NCI-H69 (cell line): ENCODE measurements around the gene CRNKL1.

Experiments
- DNase-seq: peaks from one replicate; lab custom pipeline; 2025; lab: John Stamatoyannopoulos, UW

CRNKL1 gene

DNA sequence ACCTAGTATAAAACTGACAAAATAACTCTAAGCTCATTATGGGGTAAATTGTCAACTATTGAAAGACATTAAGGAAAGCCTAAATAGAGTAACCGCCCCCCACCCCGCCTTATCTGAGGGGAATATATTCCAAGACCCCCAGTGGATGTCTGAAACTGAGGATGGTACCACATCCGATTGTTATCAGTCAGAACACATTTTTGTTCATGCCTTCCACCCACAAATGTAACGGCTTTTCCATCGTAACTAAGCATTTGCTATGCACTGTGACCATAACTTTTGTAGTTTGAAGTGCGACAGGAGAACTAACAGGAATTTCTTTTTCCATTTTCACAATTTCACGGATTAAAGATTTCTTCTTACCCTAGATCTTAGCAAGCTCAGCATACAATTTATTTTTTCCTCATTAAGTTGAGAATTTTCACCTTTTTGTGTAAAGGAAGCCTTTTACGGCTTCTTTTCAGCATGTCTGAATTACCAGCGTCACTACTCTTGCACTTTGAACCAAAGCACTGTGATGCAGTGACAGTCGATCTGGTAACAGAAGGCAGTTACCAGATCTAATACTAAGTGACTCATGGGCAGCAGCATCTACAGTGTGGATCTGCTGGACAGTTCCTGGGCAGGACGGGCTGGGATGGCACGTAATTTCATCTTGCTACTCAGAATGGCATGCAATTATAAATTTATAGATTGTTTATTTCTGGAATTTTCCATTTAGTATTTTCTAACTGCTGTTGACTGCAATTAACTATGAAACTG, 11.9 kb upstream of the CRNKL1 start:
- no peak for DNase-seq

DNA sequence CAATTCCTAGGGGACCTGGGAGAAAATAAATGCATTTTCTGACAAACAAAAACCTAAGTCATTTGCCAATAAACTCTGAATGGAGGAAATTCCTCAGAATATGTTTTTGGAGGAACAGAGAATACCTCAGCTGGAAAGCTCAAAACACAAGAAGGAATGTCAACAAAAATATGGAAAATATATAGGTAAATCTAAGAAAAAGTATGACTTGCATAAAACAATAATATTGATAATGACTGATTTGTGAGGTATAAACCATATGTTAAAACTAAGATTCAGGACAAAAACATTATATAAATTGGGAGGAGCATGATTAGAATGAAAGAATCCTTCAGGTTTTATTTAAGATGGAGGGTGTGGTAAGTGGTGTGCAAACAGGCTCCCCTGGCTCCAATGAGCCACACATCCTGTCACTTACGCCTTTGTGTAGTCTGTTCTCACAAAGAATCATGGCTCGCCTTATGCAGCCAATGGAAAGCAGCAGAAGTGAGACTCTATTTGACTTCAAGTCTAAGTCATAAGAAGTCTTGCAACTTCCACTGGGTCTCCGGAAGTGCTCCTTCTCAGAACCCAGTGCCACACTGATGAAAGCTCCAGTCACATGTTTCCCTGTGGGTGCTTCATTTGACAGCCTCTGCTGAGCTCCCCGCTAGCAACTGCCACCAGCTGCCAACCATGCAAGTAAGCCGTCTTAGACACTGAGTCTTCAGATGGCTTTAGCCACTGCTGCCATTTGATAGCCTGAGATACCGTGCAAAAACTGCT, 8.2 kb upstream of the CRNKL1 start:
- DNase-seq, result peak; percentile 72

DNA sequence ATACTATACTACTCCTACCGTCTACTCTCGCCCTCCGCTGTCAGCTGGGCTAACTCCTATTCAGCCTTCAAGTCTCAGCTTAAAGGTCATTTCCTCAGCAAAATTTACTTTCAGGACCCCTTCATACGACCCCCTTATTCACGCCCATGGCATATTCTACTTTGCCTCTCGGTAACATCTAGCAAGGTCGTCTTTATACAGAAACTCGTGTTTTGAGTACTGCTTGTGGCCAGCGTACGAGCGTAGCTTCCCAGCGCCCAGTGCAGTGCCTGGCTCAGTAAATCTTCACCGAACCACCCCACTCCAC, 546 bp downstream of the CRNKL1 start:
- DNase-seq, result no peak

DNA sequence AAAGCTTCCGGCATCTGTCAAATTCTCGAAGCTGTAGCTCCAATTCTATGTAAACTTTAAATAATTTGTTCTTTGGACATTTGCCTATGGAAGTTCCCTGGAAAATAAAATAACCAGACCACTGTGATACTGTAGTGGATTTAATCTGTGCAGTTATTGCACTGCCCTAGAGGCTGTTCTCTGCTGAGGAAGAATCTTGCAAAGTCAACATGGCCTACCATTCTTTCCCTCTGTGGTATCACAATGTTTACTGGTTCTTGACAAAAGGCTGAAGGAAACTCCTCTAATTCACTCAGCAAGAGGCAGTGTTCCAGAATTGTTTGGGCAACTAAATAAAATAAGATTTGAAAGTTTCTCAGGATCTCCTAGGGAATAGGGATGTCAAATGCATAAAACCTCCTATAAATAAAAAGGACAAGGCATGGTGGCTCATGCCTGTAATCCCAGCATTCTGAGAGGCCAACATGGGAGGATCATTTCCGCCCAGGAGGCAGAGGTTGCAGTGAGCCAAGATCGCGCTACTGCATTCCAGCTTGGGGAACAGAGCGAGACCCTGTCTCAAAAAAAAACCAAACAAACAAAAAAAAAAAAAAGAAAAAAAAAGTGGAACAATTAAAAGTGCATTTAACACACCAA, 12.4 kb downstream of the CRNKL1 start:
- DNase-seq, result no peak

DNA sequence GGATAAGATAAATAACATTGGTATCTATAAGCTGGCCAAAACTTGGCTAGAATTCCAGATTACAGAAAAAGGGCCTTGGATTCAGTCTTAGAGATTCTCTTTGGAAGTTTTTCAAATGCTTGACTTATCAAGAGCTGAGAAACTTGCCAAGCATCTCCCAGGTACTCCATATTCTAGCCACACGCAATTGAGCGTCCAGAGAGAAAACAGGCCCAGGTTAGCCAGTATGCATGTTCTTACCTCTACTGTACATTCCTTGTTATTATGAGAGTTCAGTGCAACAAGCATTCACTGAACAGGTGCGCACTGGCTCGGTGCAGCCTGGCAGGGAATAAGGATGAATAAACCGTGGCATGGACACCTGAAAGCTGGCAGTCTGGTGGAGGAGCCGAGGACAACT, 13.7 kb downstream of the CRNKL1 start:
- DNase-seq, result no peak

DNA sequence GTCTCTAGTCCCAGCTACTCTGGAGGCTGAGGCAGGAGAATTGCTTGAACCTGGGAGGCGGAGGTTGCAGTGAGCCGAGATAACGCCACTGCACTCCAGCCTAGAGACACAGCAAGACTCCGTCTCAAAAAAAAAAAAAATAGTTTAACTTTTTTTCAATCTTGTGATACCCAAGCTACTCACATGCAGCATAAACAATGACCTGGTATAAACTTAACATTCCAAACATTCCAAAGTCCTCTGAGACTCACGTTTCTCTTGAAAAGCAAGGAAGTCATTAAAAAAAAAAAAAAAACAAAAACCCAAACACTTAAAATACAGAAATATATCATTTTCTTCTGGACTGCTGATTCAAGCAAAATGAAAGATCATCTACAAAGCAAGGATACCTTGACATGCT, 14.3 kb downstream of the CRNKL1 start:
- no peak for DNase-seq

DNA sequence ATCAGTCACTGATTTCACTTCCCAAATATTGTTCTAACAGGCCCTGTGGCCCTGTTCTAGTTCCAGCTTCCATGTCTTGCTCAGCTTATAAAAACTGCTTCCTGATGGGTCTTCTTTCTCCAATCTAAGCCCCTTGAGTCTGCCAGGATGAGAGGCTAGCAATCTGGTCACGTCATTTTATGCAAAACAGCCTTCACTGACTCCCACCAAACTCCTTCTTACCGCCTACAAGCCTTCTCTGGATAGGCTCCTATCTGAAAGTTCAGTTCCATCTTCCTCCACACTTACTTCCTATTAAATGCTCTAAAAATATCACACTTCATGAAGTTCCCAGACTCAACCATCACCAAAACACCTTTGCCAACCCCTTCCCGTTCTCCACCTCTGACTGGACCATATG, 15.5 kb downstream of the CRNKL1 start:
- no peak for DNase-seq

DNA sequence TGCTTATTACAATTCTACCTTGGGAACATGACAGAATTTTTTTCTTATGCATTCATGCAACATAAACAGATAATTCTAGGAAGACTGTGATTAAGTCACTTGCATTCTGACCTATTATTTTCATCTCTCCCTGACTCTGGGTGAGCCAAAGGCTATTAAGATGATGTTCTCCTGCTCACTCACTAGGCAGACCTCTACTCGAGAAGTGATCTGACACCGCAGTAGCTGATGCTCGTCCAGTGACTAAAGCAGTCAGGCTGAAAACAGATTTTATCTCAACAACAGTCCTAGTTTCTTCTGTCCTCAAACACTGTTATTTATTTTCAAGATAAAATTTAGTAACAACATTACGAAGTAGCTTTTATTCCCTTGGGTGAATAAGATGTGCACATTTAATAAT, 17.8 kb downstream of the CRNKL1 start:
- DNase-seq, result no peak

DNA sequence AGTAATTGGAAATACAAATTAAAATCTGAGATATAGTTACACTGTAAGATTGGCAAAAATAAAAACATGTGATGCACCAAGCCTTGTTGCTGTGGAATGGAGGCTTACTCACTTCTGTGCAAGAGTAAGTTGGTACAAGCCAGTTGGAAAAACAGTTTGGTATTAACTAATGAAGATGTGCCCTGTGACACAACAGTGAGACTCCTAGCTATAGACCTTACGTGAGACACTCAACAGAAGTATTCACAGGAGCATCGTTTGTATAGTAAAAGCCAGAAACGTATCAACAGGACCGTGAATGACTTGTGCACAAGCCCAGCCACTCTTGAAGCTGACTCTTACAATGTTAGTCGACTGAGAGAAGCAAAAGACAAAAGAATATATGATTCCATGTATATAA, 20.5 kb downstream of the CRNKL1 start:
- DNase-seq, result no peak

DNA sequence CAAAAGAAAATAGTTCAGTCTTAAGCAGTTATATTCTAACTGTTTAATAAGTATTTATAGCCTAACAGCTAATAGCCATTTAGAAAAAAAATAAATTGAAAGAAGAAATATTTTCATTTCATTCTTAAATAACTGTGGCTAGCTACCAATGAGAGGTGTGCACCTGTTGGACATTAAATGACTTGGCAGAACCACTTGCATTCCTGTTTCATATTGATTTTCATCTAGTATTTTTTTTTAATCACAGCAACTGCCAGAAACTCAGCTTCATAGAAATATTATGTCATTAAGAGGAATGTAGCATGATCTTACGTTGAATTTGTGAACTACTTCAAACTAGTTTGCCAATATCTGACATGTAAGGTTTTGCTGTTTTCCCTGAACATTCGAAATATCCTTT, 25.0 kb downstream of the CRNKL1 start:
- DNase-seq, result no peak

DNA sequence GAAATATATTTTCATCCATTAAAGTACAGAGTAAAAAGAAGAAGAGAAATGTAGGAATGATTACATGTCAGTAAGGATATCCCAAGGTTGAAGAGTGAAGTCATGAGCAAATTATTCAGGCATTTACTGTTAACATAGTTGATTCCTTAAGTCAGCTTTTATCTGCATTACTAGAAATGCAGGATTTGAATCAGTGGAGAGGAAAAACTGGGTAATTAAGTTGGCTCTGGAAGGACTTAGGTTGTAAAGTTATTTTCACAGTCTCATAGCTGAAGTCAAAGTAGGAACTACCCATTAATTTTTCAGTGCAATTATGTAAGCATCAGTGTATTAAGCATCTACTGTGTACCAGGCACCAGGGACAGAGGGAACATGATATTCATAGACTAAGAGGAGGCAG, 27.3 kb downstream of the CRNKL1 start:
- no peak for DNase-seq

DNA sequence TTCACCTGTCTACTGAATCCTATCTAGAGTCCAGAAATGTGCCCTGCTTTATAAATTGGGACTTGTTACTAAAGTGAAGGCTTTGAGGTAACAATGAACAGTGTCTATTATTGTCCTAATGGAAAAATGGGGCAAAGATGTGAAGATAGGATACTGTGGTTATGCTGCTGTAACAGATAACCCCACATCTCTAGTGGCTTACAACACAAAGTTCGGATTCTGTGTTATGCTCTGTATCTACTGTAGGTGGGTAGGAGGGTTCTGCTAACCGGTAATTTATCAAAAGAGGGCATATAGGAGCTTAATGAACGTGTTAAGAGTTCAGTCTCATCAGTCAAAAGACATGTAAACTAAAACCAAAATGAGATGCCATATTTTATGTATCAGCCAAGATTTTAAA, 28.9 kb downstream of the CRNKL1 start:
- no peak for DNase-seq

DNA sequence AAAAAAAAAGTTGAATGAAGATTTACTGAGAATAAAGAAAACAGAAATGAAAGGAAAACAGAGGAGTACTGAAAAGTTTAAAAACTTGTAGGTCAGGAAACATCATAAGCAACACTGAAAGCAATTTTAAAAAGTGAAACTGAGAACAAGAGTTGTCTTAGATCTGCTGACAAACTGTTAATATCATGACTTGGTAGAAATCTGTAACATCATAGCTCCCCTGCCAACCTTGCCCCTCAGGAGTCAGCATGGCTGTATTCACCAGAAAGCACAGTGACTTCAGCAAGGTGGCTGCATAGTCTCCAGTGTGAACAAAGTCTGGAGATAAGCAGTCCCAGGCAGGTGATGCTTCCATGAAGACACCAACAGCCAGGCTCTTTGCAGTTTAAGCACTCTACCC, 29.8 kb downstream of the CRNKL1 start:
- DNase-seq, result no peak

DNA sequence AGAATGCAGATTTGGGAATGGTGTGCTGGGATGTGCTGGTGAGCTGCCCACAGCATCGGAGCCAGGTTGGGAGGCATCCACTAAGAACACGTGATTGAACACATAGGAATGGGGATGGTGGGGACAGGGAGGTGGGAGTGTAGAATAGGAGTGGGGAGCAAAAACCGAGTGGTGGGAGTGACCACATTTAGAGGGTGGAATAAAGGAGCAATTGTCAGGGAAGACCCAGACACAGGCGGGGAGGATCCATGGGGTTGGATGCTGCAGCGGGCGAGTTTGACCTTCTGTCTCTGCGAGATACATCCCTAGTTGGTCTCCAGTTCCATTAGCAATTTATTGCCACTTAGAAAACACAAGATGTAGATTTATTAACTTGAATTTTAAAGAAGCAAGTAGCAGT, 30.4 kb downstream of the CRNKL1 start:
- DNase-seq, result no peak

DNA sequence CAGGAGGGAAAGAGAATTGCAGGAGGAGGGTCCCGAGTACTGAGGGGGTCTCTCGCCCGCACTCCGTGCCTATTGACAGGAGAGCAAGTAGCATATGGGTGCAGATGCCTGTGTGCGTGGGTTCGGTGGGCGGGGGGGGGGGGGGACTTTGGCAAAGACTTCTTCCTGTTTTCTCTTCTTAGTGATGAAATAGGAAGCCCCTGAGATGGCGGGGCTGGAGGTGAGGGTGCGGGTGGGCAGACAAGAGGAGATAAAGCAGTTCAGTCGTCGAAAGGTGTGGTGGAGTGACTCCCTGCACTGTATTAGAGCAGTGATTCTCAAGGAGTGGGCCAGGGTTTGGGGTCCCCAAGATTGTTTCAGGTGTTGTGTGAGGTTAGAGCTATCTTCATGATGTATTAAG, 31.4 kb downstream of the CRNKL1 start:
- DNase-seq, result no peak

DNA sequence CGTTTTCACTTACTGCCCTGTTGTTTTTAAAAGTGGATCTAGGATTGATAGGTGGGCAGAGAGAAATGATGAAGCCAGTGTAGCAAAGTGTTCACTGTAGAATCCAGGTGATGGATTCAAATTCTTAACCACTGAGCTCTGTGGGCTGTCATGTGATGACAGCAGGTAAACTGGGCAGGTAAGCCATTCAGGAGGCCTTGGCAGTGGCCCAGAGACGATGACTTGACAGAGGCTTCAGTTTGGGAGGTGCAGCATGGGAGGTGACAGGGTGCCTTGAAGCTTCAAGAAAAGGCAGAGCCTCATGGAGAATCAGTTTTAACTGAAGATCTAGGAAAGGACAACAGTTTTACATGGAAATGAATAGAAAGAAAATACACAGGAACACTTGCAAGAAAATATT, 33.1 kb downstream of the CRNKL1 start:
- DNase-seq, result peak; percentile 52

DNA sequence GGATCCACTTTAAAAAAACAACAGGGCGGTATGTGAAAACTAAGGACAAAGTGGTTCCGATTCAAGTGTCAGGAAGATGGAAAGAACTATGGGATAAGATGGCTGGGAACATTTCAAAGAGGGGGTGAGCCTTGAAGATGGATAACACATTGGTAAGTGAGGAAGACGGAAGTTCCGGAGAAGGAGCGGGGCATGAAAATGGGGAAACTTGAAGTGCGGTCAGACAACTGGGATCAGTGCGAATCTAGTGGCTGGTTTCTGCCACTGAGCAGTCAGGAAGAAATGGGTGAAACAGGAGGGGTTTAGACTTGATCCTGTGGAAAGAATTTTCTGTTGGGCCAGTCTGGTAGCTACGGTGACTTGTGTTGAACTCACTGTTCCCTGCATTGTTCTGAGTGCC, 33.9 kb downstream of the CRNKL1 start:
- no peak for DNase-seq

DNA sequence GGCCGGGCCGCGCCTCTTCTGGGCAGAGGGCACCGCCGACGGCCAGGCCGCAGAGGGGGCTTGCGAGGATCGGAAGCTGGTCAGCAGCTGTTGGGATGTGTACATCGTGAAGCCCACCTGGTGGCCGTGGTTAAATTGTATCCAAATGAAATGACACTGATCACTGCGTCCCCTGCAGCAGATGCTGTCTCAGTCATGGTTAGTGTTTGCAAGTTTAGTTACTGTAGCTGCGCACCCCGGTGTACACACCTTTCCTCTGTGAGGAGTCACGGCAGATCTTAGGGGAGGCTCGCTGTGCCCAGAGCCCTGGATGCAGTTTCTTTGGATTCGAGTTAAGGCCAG, 34.5 kb downstream of the CRNKL1 start:
- DNase-seq, result peak; percentile 54

DNA sequence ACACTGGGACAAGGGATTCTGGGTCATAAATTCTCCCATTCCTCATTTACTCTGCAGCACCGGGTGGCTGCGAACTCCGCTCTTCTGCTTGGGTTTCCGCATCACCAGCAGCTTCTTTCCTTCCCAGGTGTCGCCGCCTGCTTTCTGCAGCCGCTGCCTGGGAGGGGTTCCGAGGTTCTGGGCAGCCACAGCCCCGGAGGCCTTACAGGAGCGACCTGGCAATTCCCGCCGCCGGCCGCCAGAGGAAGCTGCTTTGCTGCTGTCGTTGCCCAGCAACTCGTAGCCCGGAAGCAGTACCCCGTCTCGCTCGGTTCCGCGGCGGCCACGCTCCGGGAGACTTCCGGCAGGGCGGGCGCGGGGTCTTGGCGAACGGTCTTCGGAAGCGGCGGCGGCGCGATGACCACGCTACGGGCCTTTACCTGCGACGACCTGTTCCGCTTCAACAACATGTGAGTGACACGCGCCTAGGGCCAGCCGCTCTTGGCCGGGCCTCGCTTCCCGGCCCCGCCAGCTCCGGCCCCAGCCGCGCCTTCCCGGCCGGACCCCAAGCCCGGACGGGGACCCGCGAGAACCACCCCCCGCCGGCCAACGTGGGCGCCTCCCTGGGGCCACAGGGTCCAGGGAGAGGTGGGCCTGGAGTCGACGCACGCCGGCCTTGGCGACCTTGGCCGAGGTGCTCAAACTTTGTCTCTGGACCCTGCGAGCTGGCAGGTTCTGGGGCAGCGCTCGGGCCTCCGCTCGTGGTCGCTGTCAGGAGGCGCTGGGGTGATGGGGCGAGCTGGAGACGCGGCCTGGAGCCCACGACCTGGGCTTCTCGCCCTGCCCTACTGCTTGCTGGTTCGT, 35.0 kb downstream of the CRNKL1 start, which contains the start of gene NAA20:
TSS of gene NAA20 (plus strand) at position 362 of the 843 bp plus-strand sequence. CDS start at position 397, 35 bp downstream.
- DNase-seq, result peak; percentile 98

DNA sequence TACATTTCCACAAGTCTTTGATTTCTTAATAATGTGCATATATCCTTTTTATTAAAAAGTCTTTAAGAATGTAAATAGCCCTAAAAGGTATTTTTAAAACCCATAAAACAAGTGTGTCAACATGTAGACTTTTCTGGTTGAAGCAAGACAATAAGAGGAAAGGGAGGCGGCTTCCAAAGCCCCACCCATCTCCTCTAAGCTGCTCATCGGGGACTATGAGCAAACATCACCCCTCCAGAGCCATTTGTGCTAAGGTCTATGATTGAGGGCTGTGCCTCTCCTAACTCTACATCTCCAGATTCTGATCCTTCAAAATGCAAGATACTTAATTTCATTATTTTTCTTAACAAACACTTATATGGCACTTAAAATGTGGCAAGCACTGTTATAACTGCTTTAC, 37.6 kb downstream of the CRNKL1 start:
- peak; percentile 79 for DNase-seq

DNA sequence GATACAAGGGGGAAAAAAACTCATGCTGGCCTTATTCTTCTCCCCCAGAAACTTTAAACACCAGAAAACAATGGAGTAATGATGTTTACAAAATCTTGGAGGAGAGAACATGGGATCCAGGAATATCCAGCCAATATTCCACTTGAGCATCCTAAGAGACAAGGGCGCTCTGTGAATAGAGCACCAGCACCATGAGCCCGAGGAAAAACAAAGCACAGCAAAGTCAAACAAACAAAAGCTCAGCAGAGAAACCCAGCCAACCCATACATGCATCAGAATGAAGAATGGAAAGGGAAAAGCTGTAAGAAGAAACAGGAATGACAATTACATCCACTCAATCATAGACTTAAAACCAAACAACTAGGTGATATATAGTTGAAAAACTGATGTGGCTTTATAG, 39.7 kb downstream of the CRNKL1 start:
- DNase-seq, result peak; percentile 18
